Measurements from ENCODE around the gene ZNF132. TPM values are rescaled to one million over a fixed set of nuclear protein-coding genes. Genes with fewer than 3 reads are reported as not detected.
"Not testable (repeated sequence)": the region's sequence is repeated elsewhere in the genome, so short reads cannot be mapped to it uniquely, and the experiment has no call there.

The ZNF132 gene
- total RNA-seq, 2 experiments from 2014 or later, result 3.3 to 4.4 TPM

DNA sequence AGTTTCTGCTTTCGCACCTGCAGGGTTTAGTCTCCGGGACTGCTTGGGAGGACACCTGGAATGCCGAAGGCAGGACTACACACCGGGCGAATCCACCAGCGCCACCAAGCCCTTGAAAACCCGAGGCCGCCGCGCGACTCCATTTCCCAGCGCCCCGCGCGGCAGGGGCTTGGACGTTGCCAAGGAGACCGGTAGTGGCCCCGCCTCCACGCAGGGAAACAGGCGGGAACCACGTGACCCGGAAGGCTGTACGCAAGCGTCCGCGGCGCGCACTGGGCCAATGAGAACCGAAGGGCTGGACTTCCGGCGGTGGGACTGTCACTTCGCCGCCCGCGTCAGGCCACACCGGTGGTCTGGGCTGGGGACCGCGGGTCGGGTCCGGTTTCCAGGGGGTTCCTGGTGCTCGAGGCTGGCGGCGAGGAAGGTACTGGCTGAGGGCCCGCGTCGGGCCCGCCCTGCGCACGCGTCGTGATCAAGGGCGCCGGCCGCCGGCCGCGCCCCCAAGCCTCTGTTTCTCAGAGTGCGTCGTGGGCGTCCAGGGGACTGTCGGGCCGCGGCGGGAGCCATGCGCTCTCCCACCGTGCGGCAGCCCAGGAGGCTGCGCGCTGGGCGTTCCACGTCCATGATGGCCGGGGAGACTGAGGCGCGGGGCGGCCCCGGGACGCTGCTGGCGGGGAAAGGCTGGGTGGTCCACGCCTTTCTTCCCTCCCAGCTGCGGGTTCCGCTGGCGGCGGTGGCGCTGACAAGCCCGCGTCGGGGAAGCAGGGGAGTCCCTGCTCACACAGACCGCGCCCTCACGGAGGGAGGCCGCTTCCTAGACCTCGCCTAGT is 27.0 kb upstream of the ZNF132 start, which contains the start of gene ZNF324:
Gene ZNF324 (plus strand): TSS at position 321 of the 830 bp plus-strand sequence. CDS start 2,106 bp downstream, outside the sequence.
- intact Hi-C loops (cut with DNase I, micrococcal nuclease), result loop anchor here (1.0 to 2.0 kb wide), 17 partner anchors 8 to 189 kb away; partner anchors contain the start of genes ZNF132 (in 2 of the 2), ZNF324B (in 2 of the 2), ZNF584 (in 2 of the 2) and CHMP2A (in 1 of the 2)
- CTCF ChIA-PET, result no interaction called here
- peaks cover 8% of the 10 kb centered on the region for H3K36me3 Mint-ChIP-seq (ENCODE audit: low read depth)
- H3K4me1 Mint-ChIP-seq, result peaks cover 22% of the 10 kb centered on the region
- DNase-seq (peak; percentile 99), ATAC-seq (peak; percentile 98)
- peak within 1 kb of the TSS; percentile 47 for H3K27ac Mint-ChIP-seq
- no peaks in the 10 kb centered on the region for H3K9me3 Mint-ChIP-seq (ENCODE audit: low read depth)
- H3K27me3 Mint-ChIP-seq, result peaks cover 2% of the 10 kb centered on the region
- POLR2A ChIA-PET, result interaction anchor here (0.7 kb wide), 1 partner anchor 16 kb away, joined by 3 read pairs; the partner anchor contains the start of gene ZNF324B
- H3K4me3 Mint-ChIP-seq, result peak within 1 kb of the TSS; percentile 86

DNA sequence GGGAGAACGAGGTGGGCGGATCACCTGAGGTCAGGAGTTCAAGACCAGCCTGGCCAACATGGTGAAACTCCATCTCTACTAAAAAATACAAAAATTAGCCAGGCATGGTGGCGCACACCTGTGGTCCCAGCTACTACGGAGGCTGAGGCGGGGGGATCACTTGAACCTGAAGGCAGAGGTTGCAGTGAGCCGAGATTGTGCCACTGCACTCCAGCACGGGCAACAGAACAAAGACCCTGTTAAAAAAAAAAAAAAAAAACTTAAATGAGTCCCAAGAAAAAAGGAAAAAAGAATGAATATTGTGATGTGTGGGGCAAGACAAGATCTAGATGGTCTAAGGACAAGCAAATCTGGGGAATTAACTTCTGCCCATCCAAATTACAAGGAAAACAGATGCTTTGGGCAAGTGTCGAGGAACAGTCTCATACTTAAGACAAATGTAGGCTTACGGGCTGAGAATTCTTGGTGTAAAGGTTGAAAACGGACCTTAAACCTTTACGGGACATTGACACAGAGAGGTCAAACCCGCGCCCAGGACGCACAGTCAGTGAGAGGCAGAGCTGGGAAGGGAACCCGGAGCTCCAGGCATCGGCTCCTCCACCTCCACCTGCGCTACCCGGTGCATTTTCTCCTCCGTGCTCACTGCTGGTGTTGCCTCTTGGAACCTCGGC is 26.3 kb upstream of the ZNF132 start:
- peaks cover 2% of the 10 kb centered on the region for H3K27me3 Mint-ChIP-seq
- H3K9me3 Mint-ChIP-seq (ENCODE audit: low read depth), result no peaks in the 10 kb centered on the region
- ChIA-PET POLR2A (interaction anchor here (0.7 kb wide), 1 partner anchor 15 kb away, joined by 3 read pairs; the partner anchor contains the start of gene ZNF324B), CTCF (no interaction called here)
- ATAC-seq, result peak; percentile 17
- intact Hi-C loops (cut with DNase I, micrococcal nuclease), result loop anchor here (1.0 to 2.0 kb wide), 13 partner anchors 9 to 188 kb away; partner anchors contain the start of genes ZNF584 (in 2 of the 2), CHMP2A (in 1 of the 2), ERVK3-1 (in 1 of the 2) and MZF1 (in 1 of the 2)
- peaks cover 8% of the 10 kb centered on the region for H3K36me3 Mint-ChIP-seq (ENCODE audit: low read depth)
- H3K27ac Mint-ChIP-seq, result no peak overlapping the region
- no peak for DNase-seq
- H3K4me1 Mint-ChIP-seq, result peaks cover 22% of the 10 kb centered on the region
- H3K4me3 Mint-ChIP-seq, result peak overlapping the region; percentile 86

- ATAC-seq, result peak; percentile 72
- DNase-seq, result no peak
- Mint-ChIP-seq H3K27ac (no peak overlapping the region), H3K27me3 (no peaks in the 10 kb centered on the region), H3K9me3 (ENCODE audit: low read depth) (no peaks in the 10 kb centered on the region), H3K36me3 (ENCODE audit: low read depth) (peaks cover 16% of the 10 kb centered on the region), H3K4me3 (no peak overlapping the region), H3K4me1 (peaks cover 6% of the 10 kb centered on the region)
- ChIA-PET CTCF (interaction anchor here (1.1 kb wide), 1 partner anchor 48 kb away, joined by 3 read pairs; no protein-coding TSS in a partner anchor), POLR2A (no interaction called here)
- intact Hi-C loops (cut with DNase I, micrococcal nuclease), result no loop called here
Measured at GRCh38 chr19:58460039-58460438, 20.1 kb upstream of the ZNF132 start.

- Mint-ChIP-seq H3K27me3 (no peaks in the 10 kb centered on the region), H3K4me1 (peaks cover 21% of the 10 kb centered on the region), H3K9me3 (ENCODE audit: low read depth) (no peaks in the 10 kb centered on the region), H3K27ac (no peak overlapping the region), H3K36me3 (ENCODE audit: low read depth) (peaks cover 24% of the 10 kb centered on the region), H3K4me3 (no peak overlapping the region)
- POLR2A ChIA-PET, result no interaction called here
- DNase-seq (no peak), ATAC-seq (no peak)
- CTCF ChIA-PET, result no interaction called here
- intact Hi-C loops (cut with DNase I, micrococcal nuclease), result no loop called here
Measured at GRCh38 chr19:58456111-58456510, 16.2 kb upstream of the ZNF132 start.

- ATAC-seq (no peak), DNase-seq (no peak)
- intact Hi-C loops (cut with DNase I, micrococcal nuclease), result no loop called here
- CTCF ChIA-PET, result no interaction called here
- Mint-ChIP-seq H3K4me3 (no peak overlapping the region), H3K27ac (no peak overlapping the region), H3K4me1 (peaks cover 25% of the 10 kb centered on the region), H3K9me3 (ENCODE audit: low read depth) (no peaks in the 10 kb centered on the region), H3K27me3 (peaks cover 4% of the 10 kb centered on the region), H3K36me3 (ENCODE audit: low read depth) (peaks cover 24% of the 10 kb centered on the region)
- POLR2A ChIA-PET, result no interaction called here
Measured at GRCh38 chr19:58455306-58455705, 15.4 kb upstream of the ZNF132 start.

DNA sequence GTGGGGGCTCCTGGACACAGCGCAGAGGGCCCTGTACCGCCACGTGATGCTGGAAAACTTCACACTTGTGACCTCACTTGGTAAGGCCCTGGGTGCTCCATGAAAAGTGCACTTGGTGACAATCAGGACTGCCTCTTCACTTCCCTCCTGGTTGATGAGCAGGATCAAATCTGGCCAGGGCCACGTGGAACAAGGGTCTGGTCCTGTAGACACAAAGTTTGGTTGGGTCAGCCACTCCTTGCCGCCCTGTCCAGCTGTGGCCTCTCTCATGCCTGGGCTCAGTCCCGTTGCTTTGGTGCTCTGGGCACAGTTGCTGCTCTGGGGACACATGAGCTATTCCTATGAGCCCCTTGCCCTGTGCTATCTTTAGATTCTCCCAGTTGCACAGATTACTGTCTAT is 13.8 kb upstream of the ZNF132 start:
- ATAC-seq (no peak), DNase-seq (no peak)
- no peak overlapping the region for H3K27ac Mint-ChIP-seq
- ChIA-PET CTCF (no interaction called here), POLR2A (interaction anchor here (0.7 kb wide), 1 partner anchor 57 kb away, joined by 3 read pairs; no protein-coding TSS in a partner anchor)
- H3K4me1 Mint-ChIP-seq, result peaks cover 25% of the 10 kb centered on the region
- intact Hi-C loops (cut with DNase I, micrococcal nuclease), result no loop called here
- H3K27me3 Mint-ChIP-seq, result peaks cover 4% of the 10 kb centered on the region
- peaks cover 7% of the 10 kb centered on the region for H3K9me3 Mint-ChIP-seq (ENCODE audit: low read depth)
- peaks cover 22% of the 10 kb centered on the region for H3K36me3 Mint-ChIP-seq (ENCODE audit: low read depth)
- H3K4me3 Mint-ChIP-seq, result no peak overlapping the region

GRCh38 chr19:58451358-58452101 is 11.6 kb upstream of the ZNF132 start, which contains the start of gene ZNF324B:
TSS of gene ZNF324B (plus strand) at chr19:58451622. CDS start at chr19:58453702, 2,080 bp downstream.
- H3K4me1 Mint-ChIP-seq, result peaks cover 25% of the 10 kb centered on the region
- ChIA-PET POLR2A (interaction anchor here (0.5 to 1.0 kb wide), 5 partner anchors 9 to 52 kb away, joined by 3 to 5 read pairs (median 3); partner anchors contain the start of genes ZNF132 and ZNF324), CTCF (interaction anchor here (0.5 to 1.7 kb wide), 4 partner anchors 62 to 271 kb away, joined by 3 to 6 read pairs (median 4); partner anchors contain the start of gene ZBTB45)
- H3K4me3 Mint-ChIP-seq, result peak within 1 kb of the TSS; percentile 77
- H3K9me3 Mint-ChIP-seq (ENCODE audit: low read depth), result peaks cover 14% of the 10 kb centered on the region
- ATAC-seq (peak; percentile 99), DNase-seq (peak; percentile 98)
- intact Hi-C loops (cut with DNase I, micrococcal nuclease), result loop anchor here (1.0 kb wide), 17 partner anchors 11 to 173 kb away; partner anchors contain the start of genes ZNF132 (in 2 of the 2), ERVK3-1 (in 1 of the 2), MZF1 (in 1 of the 2) and ZBTB45 (in 1 of the 2)
- H3K27me3 Mint-ChIP-seq, result peaks cover 15% of the 10 kb centered on the region
- peaks cover 18% of the 10 kb centered on the region for H3K36me3 Mint-ChIP-seq (ENCODE audit: low read depth)
- H3K27ac Mint-ChIP-seq, result peak within 1 kb of the TSS; percentile 55

GRCh38 chr19:58450856-58451357 is 11.0 kb upstream of the ZNF132 start:
- intact Hi-C loops (cut with DNase I, micrococcal nuclease), result loop anchor here (1.0 kb wide), 17 partner anchors 11 to 173 kb away; partner anchors contain the start of genes ZNF132 (in 2 of the 2), ERVK3-1 (in 1 of the 2), MZF1 (in 1 of the 2) and ZBTB45 (in 1 of the 2)
- H3K27me3 Mint-ChIP-seq, result peaks cover 15% of the 10 kb centered on the region
- H3K9me3 Mint-ChIP-seq (ENCODE audit: low read depth), result peaks cover 14% of the 10 kb centered on the region
- H3K27ac Mint-ChIP-seq, result no peak overlapping the region
- CTCF ChIA-PET, result interaction anchor here (0.6 to 1.7 kb wide), 3 partner anchors 63 to 103 kb away, joined by 3 to 6 read pairs (median 4); partner anchors contain the start of gene ZBTB45
- DNase-seq (no peak), ATAC-seq (no peak)
- POLR2A ChIA-PET, result interaction anchor here (0.5 to 1.0 kb wide), 4 partner anchors 11 to 51 kb away, joined by 3 to 5 read pairs (median 3); partner anchors contain the start of genes ZNF132 and ZNF324
- peaks cover 18% of the 10 kb centered on the region for H3K36me3 Mint-ChIP-seq (ENCODE audit: low read depth)
- H3K4me1 Mint-ChIP-seq, result peaks cover 25% of the 10 kb centered on the region
- peak overlapping the region; percentile 77 for H3K4me3 Mint-ChIP-seq

GRCh38 chr19:58449980-58450379 is 10.0 kb upstream of the ZNF132 start:
- CTCF ChIA-PET; intact Hi-C loops (cut with DNase I, micrococcal nuclease); ATAC-seq; H3K27ac Mint-ChIP-seq; DNase-seq; POLR2A ChIA-PET; H3K4me3 Mint-ChIP-seq: not testable (repeated sequence)
- peaks cover 15% of the 10 kb centered on the region for H3K27me3 Mint-ChIP-seq
- H3K36me3 Mint-ChIP-seq (ENCODE audit: low read depth), result peaks cover 18% of the 10 kb centered on the region
- H3K4me1 Mint-ChIP-seq, result peaks cover 25% of the 10 kb centered on the region
- H3K9me3 Mint-ChIP-seq (ENCODE audit: low read depth), result peaks cover 14% of the 10 kb centered on the region

GRCh38 chr19:58448860-58449259 is 8.9 kb upstream of the ZNF132 start:
- Mint-ChIP-seq H3K9me3 (ENCODE audit: low read depth) (peaks cover 14% of the 10 kb centered on the region), H3K4me1 (peaks cover 25% of the 10 kb centered on the region), H3K36me3 (ENCODE audit: low read depth) (peaks cover 11% of the 10 kb centered on the region), H3K27me3 (peaks cover 15% of the 10 kb centered on the region)
- ATAC-seq; H3K4me3 Mint-ChIP-seq; H3K27ac Mint-ChIP-seq; CTCF ChIA-PET; intact Hi-C loops (cut with DNase I, micrococcal nuclease); DNase-seq: not testable (repeated sequence)
- POLR2A ChIA-PET, result interaction anchor here (0.5 kb wide), 1 partner anchor 40 kb away, joined by 11 read pairs; no protein-coding TSS in a partner anchor

Measured in activated CD4-positive, alpha-beta T cell treated with anti-CD3 and anti-CD28 coated beads for 36 hours (primary cell).